Activated CD4-positive, alpha-beta T cell treated with anti-CD3 and anti-CD28 coated beads for 36 hours (primary cell): ENCODE results near the gene URB1. TPM values are rescaled to one million over a fixed set of nuclear protein-coding genes. Genes with fewer than 3 reads are reported as not detected.

Source experiments
- ATAC-seq: fragments of 200-7000 bp; cut with Tn5 transposase; one replicate; pipeline ENCODE4 v1.10.0; 2021; ENCODE audit warnings: mild to moderate bottlenecking, moderate library complexity
- CTCF ChIA-PET: fragments of 350-600 bp; sonication (Branson Sonifier 250); formaldehyde crosslinking; loops from one replicate; lab custom pipeline; 2021; ENCODE audit warnings: antibody characterized with exemption; lab: Charles Lee
- POLR2A ChIA-PET: fragments of 350-600 bp; sonication (Branson Sonifier 250); formaldehyde crosslinking; loops from one replicate; lab custom pipeline; 2021; ENCODE audit warnings: antibody characterized with exemption, inconsistent platforms; lab: Charles Lee
- DNase-seq: peaks from one replicate; pipeline ENCODE4 v3.0.0-alpha.2; 2020
- H3K27ac Mint-ChIP-seq: one replicate; pipeline ENCODE4 v1.8.0; 2021; ENCODE audit warnings: mixed read lengths
- H3K27me3 Mint-ChIP-seq: one replicate; pipeline ENCODE4 v1.8.0; 2021; ENCODE audit warnings: mixed read lengths
- H3K36me3 Mint-ChIP-seq: one replicate; pipeline ENCODE4 v1.8.0; 2021; ENCODE audit warnings: low read depth, mixed read lengths
- H3K4me1 Mint-ChIP-seq: one replicate; pipeline ENCODE4 v1.8.0; 2021; ENCODE audit warnings: mixed read lengths
- H3K4me3 Mint-ChIP-seq: one replicate; pipeline ENCODE4 v1.8.0; 2021; ENCODE audit warnings: mild to moderate bottlenecking, moderate library complexity, mixed read lengths
- H3K9me3 Mint-ChIP-seq: one replicate; pipeline ENCODE4 v1.8.0; 2021; ENCODE audit warnings: low read depth, mixed read lengths
- intact Hi-C, 2 experiments: fragments of 100-400 bp; cut with DNase I in 1 of 2; cut with micrococcal nuclease in 1 of 2; formaldehyde crosslinking; loops; one replicate each; pipeline versions ENCODE4 v1.14.2 to v1.15.1; 2022 to 2024; cut with DNase I, micrococcal nuclease
- total RNA-seq, 2 experiments: library from RNA; stranded (reverse); gene quantifications; one replicate each; pipeline ENCODE4 v1.2.3, GENCODE V29; 2021

Gene URB1
- total RNA-seq, 2 experiments from 2014 or later = 24.6 to 28.5 TPM

GRCh38 chr21:32301596-32301995 is 91.2 kb downstream of the URB1 start:
- Mint-ChIP-seq H3K27ac (peak overlapping the region; percentile 11), H3K36me3 (peaks cover 17% of the 10 kb centered on the region), H3K9me3 (no peaks in the 10 kb centered on the region), H3K27me3 (no peaks in the 10 kb centered on the region), H3K4me1 (no peaks in the 10 kb centered on the region), H3K4me3 (no peak overlapping the region)
- CTCF ChIA-PET = no interaction called here
- intact Hi-C loops = no loop called here
- POLR2A ChIA-PET = no interaction called here
- no peak for DNase-seq
- ATAC-seq = no peak

DNA sequence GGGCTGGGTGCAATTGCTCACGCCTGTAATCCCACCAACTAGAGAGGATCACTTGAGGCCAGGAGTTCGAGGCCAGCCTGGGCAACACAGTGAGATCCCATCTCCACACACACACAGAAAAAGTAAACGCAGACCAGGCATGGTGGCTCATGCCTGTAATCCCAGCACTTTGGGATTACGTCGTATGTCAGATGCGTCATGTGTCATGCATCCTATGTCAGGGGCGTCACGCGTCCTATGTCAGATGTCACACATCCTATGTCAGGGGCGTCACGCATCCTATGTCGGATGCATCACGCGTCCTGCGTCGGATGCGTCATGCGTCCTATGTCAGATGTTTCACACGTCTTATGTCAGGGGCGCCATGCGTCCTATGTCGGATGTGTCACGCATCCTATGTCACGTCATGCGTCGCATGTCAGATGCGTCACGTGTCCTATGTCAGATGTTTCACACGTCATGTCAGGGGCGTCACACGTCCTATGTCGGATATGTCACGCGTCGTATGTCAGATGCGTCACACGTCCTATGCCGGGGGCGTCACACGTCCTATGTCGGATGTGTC is 92.6 kb downstream of the URB1 start:
- peaks cover 17% of the 10 kb centered on the region for H3K36me3 Mint-ChIP-seq
- H3K4me3 Mint-ChIP-seq = no peak overlapping the region
- CTCF ChIA-PET = no interaction called here
- DNase-seq = no peak
- POLR2A ChIA-PET = no interaction called here
- H3K9me3 Mint-ChIP-seq = no peaks in the 10 kb centered on the region
- ATAC-seq = no peak
- H3K4me1 Mint-ChIP-seq = no peaks in the 10 kb centered on the region
- intact Hi-C loops = no loop called here
- H3K27ac Mint-ChIP-seq = no peak overlapping the region
- H3K27me3 Mint-ChIP-seq = no peaks in the 10 kb centered on the region

- Mint-ChIP-seq H3K27me3 (no peaks in the 10 kb centered on the region), H3K36me3 (peaks cover 17% of the 10 kb centered on the region), H3K4me1 (no peaks in the 10 kb centered on the region), H3K27ac (no peak overlapping the region), H3K4me3 (no peak overlapping the region), H3K9me3 (no peaks in the 10 kb centered on the region)
- POLR2A ChIA-PET = no interaction called here
- DNase-seq (no peak), ATAC-seq (no peak)
- CTCF ChIA-PET = no interaction called here
- intact Hi-C loops = no loop called here
These were observed 93.1 kb downstream of the URB1 start for GRCh38 chr21:32299695-32300094.

- ATAC-seq (no peak), DNase-seq (no peak)
- CTCF ChIA-PET = interaction anchor here (0.6 to 0.7 kb wide), 2 partner anchors 81 to 417 kb away, joined by 3 read pairs; no protein-coding TSS in a partner anchor
- Mint-ChIP-seq H3K27ac (no peak within 1 kb of the TSS), H3K9me3 (no peaks in the 10 kb centered on the region), H3K27me3 (no peaks in the 10 kb centered on the region), H3K4me3 (no peak within 1 kb of the TSS), H3K36me3 (peaks cover 17% of the 10 kb centered on the region), H3K4me1 (no peaks in the 10 kb centered on the region)
- POLR2A ChIA-PET = no interaction called here
- intact Hi-C loops = no loop called here
These were observed 94.1 kb downstream of the URB1 start, which contains the start of gene MRAP for GRCh38 chr21:32298658-32299081. Gene MRAP, plus strand, starts transcription at chr21:32298855. Its CDS starts 117 bp downstream, at chr21:32298972.

DNA sequence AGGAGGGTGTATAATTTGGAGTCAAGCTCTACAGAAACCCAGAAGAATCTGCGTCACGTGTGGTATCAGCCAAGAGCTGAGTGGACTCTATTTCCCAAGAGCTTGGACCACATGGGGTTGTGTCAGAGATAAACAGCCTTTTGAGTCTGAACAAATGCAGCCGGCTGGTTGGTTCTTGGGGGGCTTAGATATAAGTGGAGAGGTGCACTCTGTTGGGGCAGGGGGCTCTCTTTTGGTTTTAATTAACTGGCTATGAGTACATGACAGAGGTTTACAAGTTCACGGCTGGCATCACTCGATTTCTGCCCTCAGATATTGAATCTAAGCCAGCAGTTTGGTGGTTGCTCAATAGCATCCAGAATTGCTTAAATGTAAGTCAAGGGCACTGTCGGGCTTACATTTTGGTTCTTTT is 94.7 kb downstream of the URB1 start:
- H3K27ac Mint-ChIP-seq = no peak overlapping the region

DNA sequence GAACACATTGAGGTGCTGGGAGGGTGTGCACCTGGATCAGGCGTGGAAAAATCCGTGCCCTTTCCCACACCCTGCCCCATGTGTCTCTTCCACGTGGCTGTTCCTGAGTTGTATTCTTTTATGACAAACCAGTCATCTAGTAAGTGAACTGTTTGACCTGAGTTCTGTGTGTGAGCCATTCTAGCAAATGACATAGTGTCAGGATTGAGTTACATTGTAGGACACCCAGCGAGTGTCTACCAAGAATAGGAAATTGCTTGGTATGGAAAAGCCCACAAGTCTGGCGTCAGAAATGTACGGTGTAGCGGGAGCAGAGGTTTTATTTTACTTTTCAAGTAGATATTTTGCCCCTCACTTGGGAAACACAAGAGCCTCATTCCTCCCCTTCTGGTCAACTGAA is 95.4 kb downstream of the URB1 start:
- intact Hi-C loops = no loop called here
- H3K4me1 Mint-ChIP-seq = no peaks in the 10 kb centered on the region
- no peak overlapping the region for H3K27ac Mint-ChIP-seq
- no peak for ATAC-seq
- CTCF ChIA-PET = no interaction called here
- POLR2A ChIA-PET = interaction anchor here (0.6 kb wide), 1 partner anchor 301 kb away, joined by 3 read pairs; no protein-coding TSS in a partner anchor
- H3K27me3 Mint-ChIP-seq = no peaks in the 10 kb centered on the region
- H3K4me3 Mint-ChIP-seq = no peak overlapping the region
- no peaks in the 10 kb centered on the region for H3K9me3 Mint-ChIP-seq
- H3K36me3 Mint-ChIP-seq = peaks cover 17% of the 10 kb centered on the region
- DNase-seq = no peak

More for the DNA sequence above, 94.7 kb downstream of the URB1 start:
- Mint-ChIP-seq H3K4me3 (no peak overlapping the region), H3K4me1 (no peaks in the 10 kb centered on the region), H3K9me3 (no peaks in the 10 kb centered on the region), H3K27me3 (no peaks in the 10 kb centered on the region), H3K36me3 (peaks cover 17% of the 10 kb centered on the region)
- ChIA-PET CTCF (interaction anchor here (0.6 to 0.7 kb wide), 2 partner anchors 82 to 417 kb away, joined by 3 read pairs; no protein-coding TSS in a partner anchor), POLR2A (interaction anchor here (0.6 kb wide), 1 partner anchor 301 kb away, joined by 3 read pairs; no protein-coding TSS in a partner anchor)
- ATAC-seq = no peak
- no peak for DNase-seq
- intact Hi-C loops = no loop called here

DNA sequence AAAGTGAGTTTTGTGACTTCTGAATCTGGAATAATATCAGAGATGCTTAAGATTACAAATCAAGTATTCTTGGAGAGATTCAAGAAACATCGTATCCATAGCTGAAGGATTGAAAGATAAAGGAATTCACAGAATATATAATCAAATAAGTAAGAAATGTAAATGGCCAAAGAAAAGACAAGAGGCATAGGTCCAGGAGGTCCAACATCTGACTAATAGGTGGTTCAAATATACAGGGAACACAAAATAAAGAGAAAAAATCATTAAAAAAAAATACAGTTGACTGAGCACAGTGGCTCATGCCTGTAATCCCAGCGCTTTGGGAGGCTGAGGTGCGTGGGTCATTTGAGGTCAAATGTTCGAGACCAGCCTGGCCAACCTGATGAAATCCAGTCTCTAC is 107.3 kb downstream of the URB1 start:
- DNase-seq (no peak), ATAC-seq (no peak)
- intact Hi-C loops = no loop called here
- no peaks in the 10 kb centered on the region for H3K27me3 Mint-ChIP-seq
- peaks cover 4% of the 10 kb centered on the region for H3K36me3 Mint-ChIP-seq
- H3K9me3 Mint-ChIP-seq = no peaks in the 10 kb centered on the region
- H3K27ac Mint-ChIP-seq = no peak overlapping the region
- POLR2A ChIA-PET = no interaction called here
- peaks cover 1% of the 10 kb centered on the region for H3K4me1 Mint-ChIP-seq
- CTCF ChIA-PET = no interaction called here
- no peak overlapping the region for H3K4me3 Mint-ChIP-seq

- ChIA-PET CTCF (no interaction called here), POLR2A (no interaction called here)
- Mint-ChIP-seq H3K4me3 (no peak overlapping the region), H3K27me3 (no peaks in the 10 kb centered on the region), H3K9me3 (no peaks in the 10 kb centered on the region), H3K27ac (no peak overlapping the region), H3K4me1 (peaks cover 14% of the 10 kb centered on the region), H3K36me3 (peaks cover 4% of the 10 kb centered on the region)
- intact Hi-C loops = no loop called here
- no peak for ATAC-seq
- no peak for DNase-seq
These were observed 109.8 kb downstream of the URB1 start for GRCh38 chr21:32282992-32283391.

GRCh38 chr21:32281531-32281930 is 111.3 kb downstream of the URB1 start:
- no peak for ATAC-seq
- no peak overlapping the region for H3K4me3 Mint-ChIP-seq

DNA sequence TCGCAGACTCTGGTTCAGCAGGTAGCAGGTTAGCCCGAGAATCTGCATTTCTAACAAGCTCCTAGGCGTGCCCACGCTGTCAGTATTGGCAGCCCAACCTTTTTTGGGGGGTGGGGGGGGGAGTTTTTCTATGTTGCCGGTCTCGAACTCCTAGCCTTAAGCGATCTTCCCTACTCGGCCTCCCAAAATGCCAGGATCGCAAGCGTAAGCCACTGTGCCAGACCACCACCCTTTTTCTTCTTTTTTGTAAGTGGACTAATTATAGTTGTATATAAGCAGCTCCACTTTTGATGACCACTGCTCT is 113.5 kb downstream of the URB1 start:
- Mint-ChIP-seq H3K4me3 (peak overlapping the region; percentile 86), H3K27ac (peak overlapping the region; percentile 84), H3K4me1 (peaks cover 17% of the 10 kb centered on the region), H3K9me3 (no peaks in the 10 kb centered on the region), H3K36me3 (peaks cover 5% of the 10 kb centered on the region), H3K27me3 (no peaks in the 10 kb centered on the region)
- DNase-seq = no peak
- POLR2A ChIA-PET = interaction anchor here (0.6 to 1.0 kb wide), 7 partner anchors 63 to 975 kb away, joined by 3 to 7 read pairs (median 4); partner anchors contain the start of gene SYNJ1
- no peak for ATAC-seq
- CTCF ChIA-PET = interaction anchor here (0.7 to 1.3 kb wide), 2 partner anchors 12 to 152 kb away, joined by 3 read pairs; no protein-coding TSS in a partner anchor
- intact Hi-C loops = loop anchor here (1.0 to 5.0 kb wide), 11 partner anchors 114 to 621 kb away; partner anchors contain the start of genes CFAP298 (in 2 of the 2), HUNK (in 1 of the 2), SCAF4 (in 1 of the 2) and SOD1 (in 1 of the 2)

More at GRCh38 chr21:32281531-32281930, 111.3 kb downstream of the URB1 start:
- ChIA-PET POLR2A (interaction anchor here (0.6 kb wide), 1 partner anchor 25 kb away, joined by 5 read pairs; no protein-coding TSS in a partner anchor), CTCF (interaction anchor here (1.1 kb wide), 1 partner anchor 9 kb away, joined by 4 read pairs; no protein-coding TSS in a partner anchor)
- H3K36me3 Mint-ChIP-seq = no peaks in the 10 kb centered on the region
- intact Hi-C loops = no loop called here
- H3K27me3 Mint-ChIP-seq = no peaks in the 10 kb centered on the region
- no peak for DNase-seq
- peaks cover 17% of the 10 kb centered on the region for H3K4me1 Mint-ChIP-seq
- no peak overlapping the region for H3K27ac Mint-ChIP-seq
- no peaks in the 10 kb centered on the region for H3K9me3 Mint-ChIP-seq

- peak; percentile 98 for DNase-seq
- Mint-ChIP-seq H3K4me3 (peak within 1 kb of the TSS; percentile 86), H3K4me1 (peaks cover 17% of the 10 kb centered on the region), H3K27ac (peak within 1 kb of the TSS; percentile 84), H3K9me3 (no peaks in the 10 kb centered on the region), H3K36me3 (peaks cover 6% of the 10 kb centered on the region), H3K27me3 (no peaks in the 10 kb centered on the region)
- POLR2A ChIA-PET = interaction anchor here (0.6 to 1.0 kb wide), 7 partner anchors 62 to 974 kb away, joined by 3 to 7 read pairs (median 4); partner anchors contain the start of gene SYNJ1
- ATAC-seq = peak; percentile 90
- intact Hi-C loops = loop anchor here (1.0 to 5.0 kb wide), 11 partner anchors 115 to 620 kb away; partner anchors contain the start of genes CFAP298 (in 2 of the 2), HUNK (in 1 of the 2), SCAF4 (in 1 of the 2) and SOD1 (in 1 of the 2)
- CTCF ChIA-PET = interaction anchor here (0.7 to 1.3 kb wide), 2 partner anchors 12 to 153 kb away, joined by 3 read pairs; no protein-coding TSS in a partner anchor
These were observed 114.1 kb downstream of the URB1 start, which contains the start of gene MIS18A for GRCh38 chr21:32278518-32279376. Gene MIS18A, minus strand, starts transcription at chr21:32279049. Its CDS starts 35 bp downstream, at chr21:32279014.
